GM18507 (cell line): ENCODE data around the gene MED7.
"Not testable (repeated sequence)": the region's sequence is repeated elsewhere in the genome, so short reads cannot be mapped to it uniquely, and the experiment has no call there.

Experiments used
- DNase-seq: peaks from one replicate; pipeline ENCODE4 v3.0.0; 2011; ENCODE audit warnings: low read depth; ENCODE audit not compliant: insufficient read length; ENCODE audit errors: extremely low spot score
- FAIRE-seq: peaks from 2 replicates; lab custom pipeline; 2011; peaks lifted over from hg19 to GRCh38; lab: Jason Lieb, UNC

Gene MED7, protein sequence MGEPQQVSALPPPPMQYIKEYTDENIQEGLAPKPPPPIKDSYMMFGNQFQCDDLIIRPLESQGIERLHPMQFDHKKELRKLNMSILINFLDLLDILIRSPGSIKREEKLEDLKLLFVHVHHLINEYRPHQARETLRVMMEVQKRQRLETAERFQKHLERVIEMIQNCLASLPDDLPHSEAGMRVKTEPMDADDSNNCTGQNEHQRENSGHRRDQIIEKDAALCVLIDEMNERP

DNA sequence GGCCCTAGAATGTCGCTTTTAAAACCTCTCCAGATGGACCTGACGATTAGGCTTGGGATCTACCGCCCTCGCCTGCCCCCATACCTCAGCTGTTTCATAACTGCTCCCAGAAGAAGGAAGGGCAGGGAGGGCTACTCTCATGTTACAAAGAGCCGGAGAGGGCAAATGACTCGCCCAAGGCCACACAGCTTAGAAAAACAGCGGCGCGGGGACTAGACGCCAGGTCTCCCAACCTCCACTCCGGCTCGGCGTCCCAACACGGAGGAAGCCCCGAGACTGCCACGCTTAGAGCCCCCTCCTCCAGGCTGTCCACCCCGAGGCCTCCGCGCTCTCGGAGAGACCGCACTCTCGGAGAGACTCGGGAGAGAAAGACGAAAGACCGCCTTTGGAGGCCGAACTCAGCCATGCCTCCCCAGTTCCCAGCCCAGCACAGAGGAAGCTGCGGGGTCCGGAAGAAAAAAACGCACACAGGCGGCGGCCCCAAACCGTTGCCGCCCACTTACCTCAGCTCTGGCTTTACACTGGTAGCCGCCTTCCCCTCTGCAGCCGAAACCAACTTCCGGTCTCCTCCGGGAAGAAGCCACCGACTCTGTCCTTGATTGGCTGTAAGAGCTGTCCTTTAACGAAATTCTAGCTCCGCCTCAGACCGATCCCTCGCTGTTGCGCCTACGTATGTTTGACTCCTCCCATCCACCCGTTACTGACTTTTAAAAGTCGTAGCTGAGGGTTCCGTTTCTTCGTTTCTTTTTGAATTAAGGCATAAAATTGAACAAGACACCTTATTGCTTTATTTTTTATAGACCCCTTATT, at the start of gene MED7:
MED7 (minus strand) TSS at position 549 of the 810 bp plus-strand sequence. CDS start 3,434 bp downstream, outside the sequence.
- FAIRE-seq = peak; percentile 100
- peak; percentile 93 for DNase-seq

- FAIRE-seq = no peak
These were observed 46.6 kb upstream of the MED7 start for GRCh38 chr5:157189223-157189622.

GRCh38 chr5:157188270-157188669, 45.6 kb upstream of the MED7 start:
- no peak for FAIRE-seq

More at GRCh38 chr5:157189223-157189622, 46.6 kb upstream of the MED7 start:
- DNase-seq = no peak

GRCh38 chr5:157187046-157187754, 44.5 kb upstream of the MED7 start:
- no peak for FAIRE-seq

More at GRCh38 chr5:157188270-157188669, 45.6 kb upstream of the MED7 start:
- DNase-seq = no peak

DNA sequence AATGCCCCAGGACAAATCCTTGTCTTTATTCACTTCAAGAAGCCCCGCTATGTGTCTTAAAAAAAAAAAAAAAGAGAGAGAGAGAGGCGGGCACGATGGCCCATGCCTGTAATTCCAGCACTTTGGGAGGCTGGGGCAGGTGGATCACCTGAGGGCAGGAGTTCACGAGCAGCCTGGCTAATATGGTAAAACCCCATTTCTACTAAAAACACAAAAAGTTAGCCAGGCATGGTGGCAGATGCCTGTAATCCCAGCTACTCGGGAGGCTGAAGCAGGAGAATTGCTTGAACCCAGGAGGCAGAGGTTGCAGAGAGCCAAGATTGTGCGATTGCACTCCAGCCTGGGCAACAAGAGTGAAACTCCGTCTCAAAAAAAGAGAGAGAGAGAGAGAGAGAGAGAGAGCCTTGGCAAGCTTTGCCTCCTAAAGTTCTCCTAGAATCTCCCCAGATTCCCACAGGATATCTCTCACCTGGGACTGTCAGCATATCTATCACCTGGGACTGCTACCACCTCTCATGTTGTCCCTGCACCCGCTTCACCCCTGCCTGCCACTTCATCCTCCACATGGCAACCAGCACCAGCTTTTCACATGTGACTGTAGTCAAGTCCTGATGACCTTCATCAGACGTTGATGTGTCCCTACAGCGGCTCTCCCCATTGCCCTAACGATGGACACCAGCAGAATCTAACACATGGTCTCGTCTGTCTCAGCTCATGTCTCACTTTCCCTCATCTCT, 43.8 kb upstream of the MED7 start:
- DNase-seq = no peak
- no peak for FAIRE-seq

More at GRCh38 chr5:157187046-157187754, 44.5 kb upstream of the MED7 start:
- DNase-seq = no peak

GRCh38 chr5:157185122-157185521, 42.5 kb upstream of the MED7 start:
- not testable (repeated sequence) for FAIRE-seq, DNase-seq

DNA sequence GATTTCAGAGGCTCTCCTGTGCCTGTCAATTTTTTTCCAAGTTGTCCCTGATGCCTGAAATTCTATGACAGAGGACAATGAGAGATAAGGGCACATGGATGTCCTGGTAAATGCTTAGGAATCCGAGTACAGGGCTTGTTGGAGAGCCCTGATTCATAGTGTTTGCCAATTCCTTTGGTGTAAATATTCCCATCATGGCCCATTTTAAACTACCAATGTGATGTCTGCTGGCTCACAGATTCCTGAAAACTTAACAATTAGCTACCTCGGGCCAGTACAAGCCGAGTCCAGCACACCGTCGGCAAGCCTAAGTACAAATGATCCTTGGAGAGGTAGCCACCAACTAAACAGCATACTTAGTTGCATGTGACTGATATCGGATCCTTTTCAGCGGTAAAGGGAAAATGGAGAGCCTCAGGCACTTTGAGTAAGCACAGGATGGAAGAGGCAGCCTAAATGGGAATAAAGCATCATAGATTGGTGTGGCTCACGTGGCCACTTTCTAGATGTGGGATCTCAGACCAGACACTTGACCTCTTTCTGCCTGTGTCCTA, 41.5 kb upstream of the MED7 start:
- no peak for FAIRE-seq

DNA sequence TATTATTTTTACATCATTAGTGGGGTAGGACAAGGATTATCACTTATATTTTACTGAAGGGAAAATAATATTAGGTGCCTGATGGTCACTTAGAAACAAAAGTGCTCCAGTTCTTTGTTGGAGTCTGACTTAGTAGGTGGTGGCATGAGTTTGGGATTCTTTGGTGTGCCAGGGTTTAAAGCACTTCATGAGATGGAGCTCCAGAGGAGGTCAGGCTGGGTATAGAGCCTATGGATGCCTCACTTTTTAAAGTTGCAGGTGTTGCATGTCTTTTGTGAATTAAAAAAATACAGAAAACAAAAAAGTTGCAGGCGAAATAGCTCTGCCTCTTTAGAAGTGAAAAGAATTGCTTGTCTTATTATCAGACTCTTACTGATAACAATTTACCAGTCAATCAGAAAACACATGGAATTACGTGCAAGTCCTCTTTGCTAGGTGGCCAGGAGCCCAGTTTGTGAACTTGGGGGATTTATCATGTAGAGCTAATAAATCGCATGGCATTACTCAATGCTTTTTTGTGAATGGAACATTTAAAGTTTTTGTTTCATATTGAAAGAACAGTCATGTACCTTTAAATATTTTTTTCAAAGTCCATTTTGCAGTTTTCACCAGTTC, 39.6 kb upstream of the MED7 start:
- DNase-seq (no peak), FAIRE-seq (no peak)

More for the DNA sequence above, 41.5 kb upstream of the MED7 start:
- no peak for DNase-seq

GRCh38 chr5:157180374-157181264, 38.0 kb upstream of the MED7 start, which contains the start of gene ITK:
ITK (plus strand) TSS chr5:157180840; CDS start chr5:157180978, 138 bp downstream.
- no peak for FAIRE-seq

GRCh38 chr5:157178966-157179365, 36.3 kb upstream of the MED7 start:
- FAIRE-seq (no peak), DNase-seq (no peak)

More at GRCh38 chr5:157180374-157181264, 38.0 kb upstream of the MED7 start, which contains the start of gene ITK:
- DNase-seq = no peak

- no peak for FAIRE-seq
- no peak for DNase-seq
These were observed 35.3 kb upstream of the MED7 start for GRCh38 chr5:157177953-157178352.

GRCh38 chr5:157175071-157175612, 32.5 kb upstream of the MED7 start:
- FAIRE-seq (no peak), DNase-seq (no peak)

DNA sequence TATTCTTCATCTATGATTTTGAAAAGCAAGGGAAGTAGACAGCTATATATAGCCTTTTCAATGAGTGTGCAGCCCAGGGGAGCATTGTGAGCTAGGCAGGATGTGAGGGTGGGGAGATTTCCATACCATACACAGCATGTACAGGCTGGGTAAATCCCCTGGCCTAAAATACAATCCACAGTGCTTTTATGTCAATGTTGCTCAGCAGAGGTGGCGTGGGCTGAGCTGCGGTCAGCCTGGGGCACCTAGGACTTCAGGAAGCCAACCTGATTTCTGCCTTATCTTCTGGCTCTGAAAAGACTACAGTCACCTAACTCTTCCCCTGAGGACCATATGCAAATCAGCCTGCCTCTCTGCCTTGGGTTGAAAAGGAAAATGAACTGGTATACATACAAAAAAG, 29.7 kb upstream of the MED7 start:
- FAIRE-seq (peak; percentile 99), DNase-seq (peak; percentile 62)

GRCh38 chr5:157168286-157168685, 25.6 kb upstream of the MED7 start:
- DNase-seq (no peak), FAIRE-seq (no peak)

- FAIRE-seq (peak; percentile 42), DNase-seq (no peak)
These were observed 24.6 kb upstream of the MED7 start for GRCh38 chr5:157167214-157167621.

DNA sequence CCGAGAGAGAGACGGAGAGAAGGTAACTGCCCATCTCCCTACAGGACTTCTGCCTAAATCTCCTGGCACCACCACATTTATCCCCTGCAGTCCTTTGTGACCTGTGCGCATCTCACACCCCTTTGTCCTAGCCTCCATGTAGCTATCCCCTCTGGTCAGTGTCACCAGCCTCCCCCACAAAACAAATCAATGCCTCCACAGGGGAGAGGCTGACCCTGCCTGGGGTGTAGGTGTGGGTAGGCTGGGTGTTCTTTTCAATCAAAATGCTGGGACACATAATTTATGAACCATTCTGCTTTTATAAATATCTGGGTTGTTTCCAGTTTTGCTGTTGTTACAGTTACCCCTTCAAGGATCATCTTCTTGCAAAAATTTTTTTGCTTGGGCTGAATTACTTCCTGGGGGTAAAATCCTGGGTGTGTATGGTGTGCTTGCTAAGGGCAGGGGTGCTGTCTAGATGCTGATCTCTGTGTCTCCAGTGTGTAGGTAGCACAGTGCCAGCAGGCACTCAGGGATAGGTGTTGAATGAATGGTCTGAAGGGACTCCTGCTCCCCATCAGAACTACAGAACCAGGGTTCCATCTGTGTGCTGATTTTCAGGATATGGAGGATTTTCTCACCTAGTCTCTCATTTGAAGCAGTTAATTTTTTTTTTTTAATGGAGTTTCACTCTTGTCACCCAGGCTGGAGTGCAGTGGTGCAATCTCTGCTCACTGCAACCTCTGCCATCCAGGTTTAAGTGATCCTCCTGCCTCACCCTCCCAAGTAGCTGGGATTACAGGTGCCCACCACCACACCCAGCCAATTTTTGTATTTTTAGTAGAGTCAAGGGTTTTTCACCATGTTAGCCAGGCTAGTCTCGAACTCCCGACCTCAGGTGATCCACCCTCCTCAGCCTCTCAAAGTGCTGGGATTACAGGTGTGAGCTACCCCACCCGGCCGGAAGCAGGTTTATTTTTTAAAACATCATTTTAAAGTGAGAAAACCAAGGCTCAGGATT, 23.8 kb upstream of the MED7 start, which contains the start of gene GARIN3:
GARIN3 (minus strand) TSS at position 51 of the 1,000 bp plus-strand sequence. CDS start 96 bp downstream, outside the sequence.
- no peak for FAIRE-seq
- no peak for DNase-seq
